NCI-H526 (cell line): ENCODE results near the gene SLC35F3.

ENCODE experiments used
- DNase-seq, 2 experiments: peaks; one replicate each; lab custom pipeline; 2025; lab: John Stamatoyannopoulos, UW

The SLC35F3 gene

GRCh38 chr1:234256359-234256758, 351.9 kb downstream of the SLC35F3 start:
- no peak for DNase-seq

- DNase-seq, result no peak
These were observed 353.6 kb downstream of the SLC35F3 start for GRCh38 chr1:234258071-234258470.

DNA sequence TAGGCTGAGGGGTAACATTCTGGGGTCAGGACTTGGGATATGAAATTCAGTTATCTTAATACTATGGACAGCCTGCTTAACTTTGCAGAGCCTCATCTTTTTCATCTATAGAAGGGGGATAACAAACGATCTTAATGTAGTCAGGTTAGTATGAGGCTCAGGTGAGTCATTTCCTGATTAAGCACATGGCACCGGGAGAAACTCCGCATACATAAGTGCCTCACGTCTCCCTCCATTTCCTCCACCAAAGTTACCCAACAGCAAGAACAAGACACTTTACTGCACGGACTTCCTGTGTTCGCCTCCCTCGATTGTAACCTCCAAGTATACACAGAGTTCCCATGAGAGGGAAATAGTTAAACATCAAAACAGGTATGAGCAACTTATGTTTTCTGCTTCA, 356.1 kb downstream of the SLC35F3 start:
- DNase-seq, result no peak

DNA sequence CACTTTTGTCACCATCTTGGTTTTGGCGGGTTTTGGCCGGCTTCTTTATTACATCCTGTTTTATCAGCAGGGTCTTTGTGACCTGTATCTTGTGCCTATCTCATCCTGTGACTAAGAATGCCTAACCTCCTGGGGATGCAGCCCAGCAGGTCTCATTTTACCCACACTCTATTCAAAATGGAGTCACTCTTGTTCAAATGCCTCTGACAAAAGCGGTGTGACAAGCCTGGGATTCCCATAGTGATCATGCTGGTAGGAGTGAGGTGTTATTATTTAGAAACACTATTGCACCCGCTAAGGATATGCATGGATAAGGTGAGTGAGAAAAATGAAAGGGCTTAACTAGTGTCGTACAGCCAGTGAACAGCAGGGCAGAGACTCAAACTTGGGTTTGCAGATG, 357.1 kb downstream of the SLC35F3 start:
- DNase-seq, result no peak

- DNase-seq, result no peak
These were observed 357.7 kb downstream of the SLC35F3 start for GRCh38 chr1:234262007-234262753.

- peak in 1 of 2 experiments; percentile 4 for DNase-seq
These were observed 358.3 kb downstream of the SLC35F3 start for GRCh38 chr1:234262754-234263105.

DNA sequence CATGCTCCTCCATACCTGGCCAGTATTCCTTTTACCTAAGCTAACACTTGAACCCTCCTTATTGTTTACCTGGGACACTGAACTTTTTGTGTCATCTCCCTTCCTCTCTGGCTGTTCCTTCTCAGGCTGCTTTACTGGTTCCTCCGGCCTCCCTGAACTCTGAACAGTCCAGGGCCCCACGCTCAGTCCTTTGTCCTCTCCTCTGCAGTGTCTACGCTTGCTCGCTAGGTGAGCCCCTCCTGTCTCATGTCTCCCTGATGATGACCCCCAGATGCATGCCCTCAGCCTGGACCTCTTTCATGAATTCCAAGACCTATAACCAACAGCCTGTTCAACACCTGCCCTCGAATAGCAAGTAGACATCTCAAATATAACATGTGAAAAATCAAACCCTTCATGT, 360.4 kb downstream of the SLC35F3 start:
- no peak for DNase-seq

DNA sequence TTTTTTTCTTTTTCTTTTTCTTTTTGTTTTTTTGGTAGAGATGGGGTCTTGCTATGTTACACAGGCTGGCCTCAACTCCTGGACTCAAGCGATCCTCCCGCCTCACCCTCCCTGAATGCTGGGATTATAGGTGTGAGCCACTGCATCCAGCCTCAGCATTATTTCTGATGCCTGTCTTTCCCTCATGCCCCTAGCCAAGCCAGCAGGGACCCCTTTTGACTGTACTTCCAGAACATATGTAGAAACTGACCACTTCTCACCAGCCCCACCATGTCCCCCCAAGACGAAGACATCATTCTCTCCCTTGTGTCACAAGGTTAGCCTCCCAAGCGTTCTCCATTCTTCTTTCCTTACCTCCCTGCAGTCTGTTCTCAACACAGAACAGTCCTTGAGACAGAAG, 360.8 kb downstream of the SLC35F3 start:
- no peak for DNase-seq

DNA sequence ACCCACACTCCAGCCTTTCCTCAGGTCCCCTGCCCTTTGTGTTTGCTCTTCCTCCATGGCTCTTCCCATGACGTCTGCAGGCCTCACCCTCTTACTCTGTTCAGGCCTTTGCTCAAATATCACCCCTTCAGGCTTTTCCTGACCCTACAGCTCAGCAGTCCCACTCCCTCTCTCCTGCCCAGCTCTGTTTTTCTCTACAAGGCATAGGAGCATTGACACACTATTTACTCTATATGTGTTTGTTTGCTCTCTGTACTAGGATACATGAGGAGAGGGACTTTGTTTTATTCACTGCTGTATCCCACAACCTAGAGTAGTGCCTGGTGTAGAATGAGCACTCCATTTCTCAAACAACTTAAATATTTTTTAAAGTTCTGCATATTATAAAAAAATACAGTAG, 361.4 kb downstream of the SLC35F3 start:
- DNase-seq, result no peak

GRCh38 chr1:234270093-234270492, 365.6 kb downstream of the SLC35F3 start:
- no peak for DNase-seq

DNA sequence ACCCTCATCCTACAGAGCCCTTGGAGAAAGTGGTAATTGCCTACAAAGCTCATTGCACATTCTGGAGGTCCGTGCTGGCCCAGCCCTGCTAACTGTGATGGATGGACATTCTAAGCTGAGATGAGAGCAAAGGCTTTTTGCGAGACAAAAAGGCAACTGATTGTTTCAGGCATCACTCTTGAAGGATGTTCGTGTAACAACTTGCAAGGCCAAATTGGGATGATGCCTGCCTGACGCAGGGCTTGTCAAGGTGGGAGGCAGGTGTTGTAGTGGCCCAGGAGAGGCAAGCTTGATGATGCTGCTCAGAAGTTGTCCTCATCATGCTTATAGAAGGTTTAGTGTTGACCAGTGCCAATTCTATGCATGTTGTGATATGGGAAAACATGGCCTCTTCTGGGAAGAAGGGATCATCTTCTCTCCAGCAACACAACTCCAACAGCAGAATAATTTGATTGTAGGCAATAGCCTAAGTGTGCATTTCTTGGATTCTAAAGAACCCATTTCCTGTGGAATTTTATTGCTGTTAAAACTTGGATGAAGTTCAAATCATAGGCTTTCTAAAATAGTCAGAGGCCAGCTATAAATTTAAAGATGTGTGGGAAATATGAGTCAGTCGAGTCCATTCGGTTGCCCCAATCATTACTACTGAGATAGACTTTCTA, 366.2 kb downstream of the SLC35F3 start:
- no peak for DNase-seq

DNA sequence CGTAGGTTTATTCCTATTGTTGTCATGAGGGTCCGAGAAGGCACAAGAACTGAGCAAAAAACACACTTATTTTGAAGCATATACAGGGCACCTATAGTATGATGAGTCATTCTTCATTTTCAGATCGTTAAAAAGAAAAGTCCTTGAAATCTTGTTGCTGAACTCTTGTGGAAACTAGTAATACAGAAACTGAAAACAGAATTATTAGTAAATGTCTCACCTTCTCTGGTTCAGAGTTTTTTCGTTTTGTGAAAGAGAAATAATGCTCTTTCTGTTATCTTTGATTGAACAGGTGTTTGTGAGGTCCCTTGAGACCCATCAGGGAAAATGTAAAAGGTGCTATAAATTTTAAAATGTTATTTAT, 366.7 kb downstream of the SLC35F3 start:
- no peak for DNase-seq

GRCh38 chr1:234272656-234273312, 368.3 kb downstream of the SLC35F3 start:
- no peak for DNase-seq

- DNase-seq, result no peak
These were observed 369.5 kb downstream of the SLC35F3 start for GRCh38 chr1:234273981-234274380.

DNA sequence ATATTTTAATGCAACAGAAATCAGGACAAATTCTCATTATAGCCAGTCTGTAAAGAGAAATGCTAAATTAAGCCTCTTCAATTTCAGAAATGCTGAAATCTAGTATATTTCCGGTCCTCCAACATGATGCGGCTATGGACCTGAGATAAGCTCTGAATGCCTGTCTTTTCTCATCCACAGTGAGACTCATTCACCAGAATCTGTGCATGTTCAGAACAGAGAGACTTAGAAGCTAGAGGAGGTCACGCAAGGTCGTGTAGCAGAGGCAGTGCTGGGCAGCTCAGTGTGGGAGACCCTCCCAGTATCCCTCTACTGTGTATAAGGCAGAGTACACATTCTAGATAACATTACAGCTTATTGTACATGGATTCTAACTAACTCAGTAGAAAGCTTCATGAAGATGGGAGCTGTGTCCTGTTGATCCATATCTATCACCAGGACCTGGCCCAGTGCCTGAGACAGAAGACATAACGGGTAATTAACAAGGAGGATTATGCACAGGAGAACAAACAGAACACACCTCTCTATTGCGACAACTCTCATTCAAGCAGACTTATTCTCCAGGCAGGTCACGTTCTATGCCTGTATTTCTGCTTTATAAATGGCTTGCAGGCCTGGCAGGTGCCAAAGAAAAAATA, 371.8 kb downstream of the SLC35F3 start:
- no peak for DNase-seq

DNA sequence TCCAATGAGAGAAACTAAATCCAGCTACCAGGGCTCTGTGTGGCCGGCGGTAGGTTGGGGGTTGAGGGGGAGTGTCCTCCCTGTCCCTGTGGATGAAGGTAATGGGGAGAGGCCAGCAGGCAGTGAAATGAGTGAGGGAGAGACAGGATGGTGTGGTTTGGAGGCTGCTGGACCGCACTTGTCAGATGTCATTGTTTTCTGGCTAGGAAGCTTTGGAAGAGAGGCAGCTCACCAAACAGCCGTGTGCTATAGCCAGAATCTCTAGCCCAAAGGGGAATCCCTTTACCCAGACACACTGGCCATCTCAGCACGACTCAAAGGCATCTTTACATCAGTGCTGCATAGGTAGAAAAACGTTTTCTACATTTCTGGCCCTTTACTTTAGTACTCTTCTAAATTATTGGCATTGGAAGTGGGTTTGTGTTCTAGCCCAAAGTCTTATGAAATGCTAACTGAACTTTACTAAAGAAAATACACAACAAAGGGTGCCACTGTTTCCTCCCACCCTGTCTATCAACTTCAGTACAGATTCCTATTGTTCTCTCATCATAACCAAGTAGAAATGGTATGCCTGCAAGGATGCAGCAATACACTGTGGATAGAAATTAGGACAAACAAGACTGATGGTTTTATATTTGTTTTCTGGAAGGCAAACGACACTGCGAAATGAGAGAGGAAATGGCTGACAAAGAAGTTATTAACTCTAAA, 372.8 kb downstream of the SLC35F3 start:
- DNase-seq, result no peak

GRCh38 chr1:234279021-234279420, 374.5 kb downstream of the SLC35F3 start:
- DNase-seq, result no peak

GRCh38 chr1:234280500-234280899, 376.0 kb downstream of the SLC35F3 start:
- DNase-seq, result no peak

- DNase-seq, result no peak
These were observed 377.5 kb downstream of the SLC35F3 start for GRCh38 chr1:234281826-234282489.

DNA sequence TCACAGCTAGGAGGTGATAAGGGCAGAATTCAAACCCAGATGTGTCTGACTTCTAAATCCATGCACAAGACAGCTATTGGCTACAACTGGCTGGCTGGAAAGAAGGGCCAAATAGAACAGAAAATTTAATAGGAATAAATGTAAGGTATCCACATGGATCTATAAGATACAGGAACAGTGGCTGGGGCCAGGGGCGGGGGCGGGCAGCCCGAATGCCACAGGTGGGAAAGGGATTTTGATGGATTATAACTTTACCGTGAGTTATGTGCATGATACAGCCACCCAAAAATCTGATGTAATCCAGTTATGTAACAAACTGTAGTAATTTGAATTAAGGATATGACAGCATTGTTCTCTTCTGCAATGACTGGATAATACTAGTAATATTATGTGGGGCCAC, 381.7 kb downstream of the SLC35F3 start:
- no peak for DNase-seq

GRCh38 chr1:234288946-234289345, 384.5 kb downstream of the SLC35F3 start:
- DNase-seq, result no peak
